CD8-positive, alpha-beta memory T cell (primary cell): ENCODE measurements around the gene DDX31. TPM values are rescaled to one million over a fixed set of nuclear protein-coding genes. Genes with fewer than 3 reads are reported as not detected.

Experiments used
- CTCF ChIA-PET: fragments of 350-600 bp; sonication (Branson Sonifier 250); formaldehyde crosslinking; loops from one replicate; lab custom pipeline; 2021; ENCODE audit warnings: antibody characterized with exemption; lab: Charles Lee
- POLR2A ChIA-PET: fragments of 350-600 bp; sonication (Branson Sonifier 250); formaldehyde crosslinking; loops from one replicate; lab custom pipeline; 2021; ENCODE audit warnings: antibody characterized with exemption; lab: Charles Lee
- DNase-seq, 5 donors: peaks; one replicate each; pipeline versions ENCODE4 v3.0.0 to v3.0.0-alpha.2; 2020 to 2022; ENCODE audit warnings: mixed read lengths in 1 of 5
- H3K27ac ChIP-seq: one replicate; pipeline ENCODE4 v1.7.0; 2013; ENCODE audit warnings: low read depth, mild to moderate bottlenecking, low read length, moderate library complexity
- H3K27me3 ChIP-seq: 2 replicates; pipeline ENCODE4 v1.7.0; 2013; ENCODE audit warnings: low read length, mild to moderate bottlenecking; ENCODE audit not compliant: insufficient read depth, poor library complexity, severe bottlenecking
- H3K36me3 ChIP-seq: 2 replicates; pipeline ENCODE4 v1.7.0; 2013; ENCODE audit warnings: mild to moderate bottlenecking, low read length, moderate library complexity; ENCODE audit not compliant: insufficient read depth
- H3K4me1 ChIP-seq: 2 replicates; pipeline ENCODE4 v1.7.0; 2013; ENCODE audit warnings: mild to moderate bottlenecking, low read length, moderate library complexity; ENCODE audit not compliant: insufficient read depth
- H3K4me3 ChIP-seq: 2 replicates; pipeline ENCODE4 v1.7.0; 2013; ENCODE audit warnings: mild to moderate bottlenecking, low read length
- H3K9me3 ChIP-seq: 2 replicates; pipeline ENCODE4 v1.7.0; 2013; ENCODE audit warnings: mild to moderate bottlenecking, low read length
- H3K27ac Mint-ChIP-seq, 8 donors: one replicate each; pipeline ENCODE4 v1.8.0; 2020 to 2021; ENCODE audit warnings: mixed read lengths in 8 of 8, mild to moderate bottlenecking in 6 of 8, inconsistent platforms in 3 of 8, moderate library complexity in 3 of 8
- H3K27me3 Mint-ChIP-seq, 2 donors: one replicate each; pipeline ENCODE4 v1.8.0; 2020 to 2021; ENCODE audit warnings: mixed read lengths in 2 of 2, mild to moderate bottlenecking in 1 of 2, moderate library complexity in 1 of 2
- H3K36me3 Mint-ChIP-seq, 3 donors: one replicate each; pipeline ENCODE4 v1.8.0; 2020 to 2021; ENCODE audit warnings: mixed read lengths in 3 of 3, inconsistent platforms in 1 of 3, mild to moderate bottlenecking in 1 of 3
- H3K4me1 Mint-ChIP-seq, 3 donors: one replicate each; pipeline ENCODE4 v1.8.0; 2020 to 2021; ENCODE audit warnings: mixed read lengths in 3 of 3, inconsistent platforms in 1 of 3, mild to moderate bottlenecking in 1 of 3
- H3K4me3 Mint-ChIP-seq, 7 donors: one replicate each; pipeline ENCODE4 v1.8.0; 2020 to 2021; ENCODE audit warnings: mixed read lengths in 7 of 7, mild to moderate bottlenecking in 6 of 7, moderate library complexity in 4 of 7, inconsistent platforms in 2 of 7
- H3K9me3 Mint-ChIP-seq, 5 donors: one replicate each; pipeline ENCODE4 v1.8.0; 2020 to 2022; ENCODE audit warnings: mixed read lengths in 5 of 5, mild to moderate bottlenecking in 3 of 5, moderate library complexity in 2 of 5, inconsistent platforms in 1 of 5
- polyA plus RNA-seq: library from polyadenylated mRNA; unstranded; fragments of 300-500 nt; fragmentation: Illumina TruSeq; gene quantifications from one replicate; pipeline ENCODE4 v1.2.3, GENCODE V29; 2021
- total RNA-seq, 2 experiments: library from RNA; stranded (reverse); gene quantifications; one replicate each; pipeline ENCODE4 v1.2.3, GENCODE V29; 2021

DDX31 gene
- total and polyA plus RNA-seq, 3 experiments from 2014 or later: 7.8 to 31.3 (median 28.6) TPM

DNA sequence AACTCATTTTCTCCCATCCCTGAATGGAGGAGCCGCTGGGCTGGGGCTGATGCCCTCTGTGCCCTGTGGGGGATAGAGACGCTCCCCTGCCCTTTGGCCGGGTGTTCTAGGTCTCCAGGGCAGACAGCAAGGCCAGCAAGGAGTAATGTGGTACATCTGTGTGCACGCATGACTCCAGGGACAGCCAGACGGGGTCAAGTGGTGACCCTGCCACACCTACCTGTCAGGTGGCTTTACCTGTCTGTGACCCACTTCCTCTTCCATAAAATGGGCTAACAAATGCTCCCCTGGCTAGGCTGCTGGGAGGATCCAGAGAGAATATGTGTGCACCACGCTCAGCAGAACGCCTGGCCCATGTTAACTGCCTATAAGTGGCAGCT, 122.7 kb downstream of the DDX31 start:
- Histone ChIP-seq H3K27me3 (peaks cover 4% of the 10 kb centered on the region), H3K4me3 (no peak overlapping the region), H3K9me3 (no peaks in the 10 kb centered on the region), H3K27ac (no peak overlapping the region), H3K36me3 (no peaks in the 10 kb centered on the region), H3K4me1 (no peaks in the 10 kb centered on the region)
- no peak overlapping the region for H3K27ac Mint-ChIP-seq
- H3K4me1 Mint-ChIP-seq: no peaks in the 10 kb centered on the region
- H3K9me3 Mint-ChIP-seq: no peaks in the 10 kb centered on the region
- no peaks in the 10 kb centered on the region for H3K36me3 Mint-ChIP-seq
- no peak overlapping the region for H3K4me3 Mint-ChIP-seq
- POLR2A ChIA-PET: no interaction called here
- no peak for DNase-seq
- peaks cover 17 to 28% of the 10 kb centered on the region in 2 donors for H3K27me3 Mint-ChIP-seq
- CTCF ChIA-PET: no interaction called here

DNA sequence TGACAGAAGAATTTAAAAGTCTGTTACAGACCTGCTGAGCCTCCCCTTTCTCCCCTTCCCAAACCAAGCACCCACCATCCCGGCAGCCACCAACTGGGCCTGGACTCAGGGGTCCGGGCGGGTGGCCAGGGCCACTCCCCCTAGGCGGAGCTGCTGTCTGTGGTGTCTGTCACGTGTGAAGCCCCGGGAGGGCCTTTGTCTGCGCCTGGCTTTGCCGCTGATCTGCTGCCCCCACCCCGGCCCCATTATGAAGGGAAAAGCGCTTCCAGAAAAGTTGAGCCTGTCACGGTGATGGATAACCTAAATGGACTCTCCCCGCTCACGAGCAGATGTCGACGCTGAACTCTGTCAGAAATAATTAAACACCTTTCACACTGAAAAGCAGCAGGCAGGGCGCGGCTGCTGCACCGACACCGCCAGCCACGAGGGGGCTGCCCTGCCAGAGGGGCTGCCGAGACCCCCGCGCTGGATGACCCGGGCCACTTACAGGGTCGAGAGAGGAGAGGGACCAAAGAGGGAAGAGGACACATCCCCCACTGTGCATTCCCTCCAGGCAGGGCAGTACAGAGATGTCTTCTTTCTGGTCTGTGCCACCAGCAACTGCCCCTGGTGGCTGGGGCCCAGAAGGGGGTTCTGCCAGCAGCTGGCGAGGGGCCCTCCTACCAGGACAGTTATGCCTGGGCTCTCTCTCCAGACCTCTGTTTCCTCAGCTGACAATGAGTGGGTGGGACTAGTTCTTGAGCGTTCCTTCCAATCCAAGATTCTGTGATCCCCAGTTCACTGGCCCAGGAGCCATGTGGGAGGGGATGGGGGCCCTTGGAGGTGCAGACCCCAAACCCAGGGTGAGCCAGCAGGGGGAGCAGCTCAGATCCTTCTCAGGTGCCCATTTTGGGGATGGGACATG, 123.4 kb downstream of the DDX31 start:
- H3K4me1 Mint-ChIP-seq: no peaks in the 10 kb centered on the region
- Histone ChIP-seq H3K27ac (no peak overlapping the region), H3K27me3 (peaks cover 4% of the 10 kb centered on the region), H3K9me3 (no peaks in the 10 kb centered on the region), H3K4me1 (no peaks in the 10 kb centered on the region), H3K4me3 (no peak overlapping the region), H3K36me3 (no peaks in the 10 kb centered on the region)
- no peak overlapping the region for H3K4me3 Mint-ChIP-seq
- peaks cover 20 to 28% of the 10 kb centered on the region in 2 donors for H3K27me3 Mint-ChIP-seq
- DNase-seq: no peak
- POLR2A ChIA-PET: no interaction called here
- CTCF ChIA-PET: no interaction called here
- no peak overlapping the region for H3K27ac Mint-ChIP-seq
- H3K36me3 Mint-ChIP-seq: no peaks in the 10 kb centered on the region
- H3K9me3 Mint-ChIP-seq: no peaks in the 10 kb centered on the region

DNA sequence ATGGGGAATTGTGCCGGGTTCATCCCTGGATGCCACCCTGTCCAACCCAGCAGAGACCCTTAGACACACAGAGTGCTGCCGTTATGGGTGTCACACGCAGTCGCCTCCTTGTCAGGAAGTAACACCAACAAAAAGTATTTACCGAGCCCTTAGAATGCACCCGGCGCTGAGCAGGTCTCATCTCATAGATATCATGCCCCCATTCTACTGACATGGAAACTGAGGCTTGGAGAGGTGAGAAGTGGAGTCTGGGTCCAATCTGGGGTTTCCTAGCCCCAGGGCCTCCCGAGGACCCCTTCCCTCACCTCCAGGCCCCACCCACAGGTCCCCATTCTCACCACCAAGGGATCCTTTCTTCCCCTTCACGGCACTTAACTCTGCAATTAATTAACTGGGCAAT, 124.2 kb downstream of the DDX31 start:
- Histone ChIP-seq H3K27me3 (peaks cover 4% of the 10 kb centered on the region), H3K4me1 (no peaks in the 10 kb centered on the region), H3K4me3 (no peak overlapping the region), H3K27ac (no peak overlapping the region), H3K9me3 (no peaks in the 10 kb centered on the region), H3K36me3 (no peaks in the 10 kb centered on the region)
- Mint-ChIP-seq H3K27me3 (peaks cover 20 to 25% of the 10 kb centered on the region in 2 donors), H3K27ac (no peak overlapping the region), H3K36me3 (no peaks in the 10 kb centered on the region), H3K9me3 (no peaks in the 10 kb centered on the region), H3K4me1 (no peaks in the 10 kb centered on the region), H3K4me3 (no peak overlapping the region)
- POLR2A ChIA-PET: no interaction called here
- CTCF ChIA-PET: no interaction called here
- no peak for DNase-seq

DNA sequence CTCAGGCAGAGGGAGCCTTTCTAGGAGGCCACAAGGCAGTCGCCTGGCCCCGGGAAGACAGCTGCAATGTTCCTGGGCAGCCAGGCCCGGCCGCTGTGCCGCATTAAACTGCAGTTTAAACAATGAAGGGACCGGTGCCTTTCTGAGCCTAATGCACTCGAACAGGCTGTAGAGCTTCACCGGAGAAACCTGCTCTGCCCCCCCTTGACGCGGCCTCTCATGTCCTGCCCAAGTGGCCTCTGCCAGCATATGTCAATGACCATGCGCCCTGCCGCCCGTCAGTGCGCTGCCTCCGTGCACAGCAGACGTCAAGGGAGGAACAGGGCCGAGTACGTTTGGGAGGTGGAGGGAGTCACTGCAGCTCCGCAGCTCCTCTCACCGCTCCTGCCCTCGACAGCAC, 125.8 kb downstream of the DDX31 start:
- Mint-ChIP-seq H3K4me3 (no peak overlapping the region), H3K9me3 (no peaks in the 10 kb centered on the region), H3K27ac (no peak overlapping the region), H3K36me3 (no peaks in the 10 kb centered on the region), H3K27me3 (peaks cover 20 to 21% of the 10 kb centered on the region in 2 donors), H3K4me1 (no peaks in the 10 kb centered on the region)
- ChIA-PET CTCF (no interaction called here), POLR2A (no interaction called here)
- Histone ChIP-seq H3K27ac (no peak overlapping the region), H3K4me3 (no peak overlapping the region), H3K9me3 (no peaks in the 10 kb centered on the region), H3K36me3 (no peaks in the 10 kb centered on the region), H3K4me1 (no peaks in the 10 kb centered on the region), H3K27me3 (peaks cover 4% of the 10 kb centered on the region)
- no peak for DNase-seq

DNA sequence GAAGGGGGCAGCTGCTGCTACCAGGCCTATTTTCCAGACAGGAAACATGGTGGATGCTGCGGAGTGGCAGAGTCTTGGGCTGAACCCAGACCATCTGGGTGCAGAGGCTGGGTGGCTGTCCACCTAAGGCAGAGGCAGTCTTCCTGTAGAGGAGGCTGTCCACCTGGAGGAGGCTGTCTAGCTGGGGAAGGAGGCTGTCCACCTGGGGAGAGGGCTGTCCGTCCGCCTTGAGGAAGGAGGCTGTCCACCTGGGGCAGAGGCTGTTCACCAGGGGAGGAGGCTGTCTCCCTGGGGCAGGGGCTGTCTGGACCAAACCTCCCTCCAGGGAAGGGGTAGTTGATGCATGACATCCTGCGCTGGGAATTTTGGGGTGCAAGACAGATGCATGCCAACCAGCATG, 126.5 kb downstream of the DDX31 start:
- Mint-ChIP-seq H3K27ac (no peak overlapping the region), H3K27me3 (peaks cover 19 to 20% of the 10 kb centered on the region in 2 donors), H3K4me1 (no peaks in the 10 kb centered on the region), H3K4me3 (no peak overlapping the region), H3K9me3 (no peaks in the 10 kb centered on the region), H3K36me3 (no peaks in the 10 kb centered on the region)
- no peaks in the 10 kb centered on the region for H3K36me3 ChIP-seq
- no peaks in the 10 kb centered on the region for H3K9me3 ChIP-seq
- DNase-seq: no peak
- H3K27me3 ChIP-seq: peaks cover 4% of the 10 kb centered on the region
- ChIA-PET POLR2A (no interaction called here), CTCF (no interaction called here)
- H3K27ac ChIP-seq: no peak overlapping the region
- H3K4me1 ChIP-seq: no peaks in the 10 kb centered on the region
- H3K4me3 ChIP-seq: no peak overlapping the region

Other genes with a start within 250 kb of the DDX31 start
- not detected for gene BARHL1, start 87.4 kb downstream of the DDX31 start, total RNA-seq
- gene BARHL1, start 87.4 kb downstream of the DDX31 start, polyA plus RNA-seq: not detected
- gene GTF3C4, start 481 bp upstream of the DDX31 start, total RNA-seq: 10 to 100 TPM; 21.1 to 23.1 TPM
- 4.3 TPM for gene GTF3C4, start 481 bp upstream of the DDX31 start, polyA plus RNA-seq
- not detected for gene AK8, start 208.3 kb upstream of the DDX31 start, total RNA-seq
- gene AK8, start 208.3 kb upstream of the DDX31 start, polyA plus RNA-seq: not detected
- gene SPACA9, start 208.9 kb upstream of the DDX31 start, total RNA-seq: 1 to 10 TPM; 2.6 to 2.8 TPM
- 1.4 TPM for gene SPACA9, start 208.9 kb upstream of the DDX31 start, polyA plus RNA-seq